Measurements from ENCODE around the gene SLC27A5. TPM values are rescaled to one million over a fixed set of nuclear protein-coding genes. Genes with fewer than 3 reads are reported as not detected.

The SLC27A5 gene
- total RNA-seq, 3 donors from 2014 or later (not counting 1 experiment from before 2014, with no cell fraction given) = 4.6 to 7.0 (median 4.7) TPM

GRCh38 chr19:58500242-58500641 lies 11.6 kb downstream of the SLC27A5 start:
- Mint-ChIP-seq H3K36me3 (no peaks in the 10 kb centered on the region), H3K27ac (peak overlapping the region; percentile 88 to 97), H3K27me3 (ENCODE audit: low read depth in 2 of 2) (no peaks in the 10 kb centered on the region), H3K4me1 (peaks cover 14 to 18% of the 10 kb centered on the region in 2 donors), H3K4me3 (no peak overlapping the region), H3K9me3 (peaks cover 10 to 11% of the 10 kb centered on the region in 2 donors)
- Histone ChIP-seq H3K27me3 (ENCODE audit: control insufficient read depth, insufficient read depth, low read length) (no peaks in the 10 kb centered on the region), H3K4me1 (ENCODE audit: control insufficient read depth, insufficient read depth, low read length) (peaks cover 23% of the 10 kb centered on the region), H3K9me3 (ENCODE audit: control insufficient read depth, insufficient read depth, low read length) (peaks cover 6% of the 10 kb centered on the region), H3K36me3 (ENCODE audit: control insufficient read depth, insufficient read depth, low read length) (no peaks in the 10 kb centered on the region), H3K27ac (ENCODE audit: low read length) (peak overlapping the region; percentile 88), H3K4me3 (ENCODE audit: low read length) (no peak overlapping the region)
- no peak for TF ChIP-seq CTCF (IDR thresholded peaks at IDR 0.05)
- DNase-seq (peak in 1 of 2 donors; percentile 25), ATAC-seq (no peak)
- intact Hi-C loops (cut with micrococcal nuclease) = no loop called here
- WGBS (ENCODE audit: insufficient coverage) = 96% methylated on average over 14 of the region's 14 CpGs

DNA sequence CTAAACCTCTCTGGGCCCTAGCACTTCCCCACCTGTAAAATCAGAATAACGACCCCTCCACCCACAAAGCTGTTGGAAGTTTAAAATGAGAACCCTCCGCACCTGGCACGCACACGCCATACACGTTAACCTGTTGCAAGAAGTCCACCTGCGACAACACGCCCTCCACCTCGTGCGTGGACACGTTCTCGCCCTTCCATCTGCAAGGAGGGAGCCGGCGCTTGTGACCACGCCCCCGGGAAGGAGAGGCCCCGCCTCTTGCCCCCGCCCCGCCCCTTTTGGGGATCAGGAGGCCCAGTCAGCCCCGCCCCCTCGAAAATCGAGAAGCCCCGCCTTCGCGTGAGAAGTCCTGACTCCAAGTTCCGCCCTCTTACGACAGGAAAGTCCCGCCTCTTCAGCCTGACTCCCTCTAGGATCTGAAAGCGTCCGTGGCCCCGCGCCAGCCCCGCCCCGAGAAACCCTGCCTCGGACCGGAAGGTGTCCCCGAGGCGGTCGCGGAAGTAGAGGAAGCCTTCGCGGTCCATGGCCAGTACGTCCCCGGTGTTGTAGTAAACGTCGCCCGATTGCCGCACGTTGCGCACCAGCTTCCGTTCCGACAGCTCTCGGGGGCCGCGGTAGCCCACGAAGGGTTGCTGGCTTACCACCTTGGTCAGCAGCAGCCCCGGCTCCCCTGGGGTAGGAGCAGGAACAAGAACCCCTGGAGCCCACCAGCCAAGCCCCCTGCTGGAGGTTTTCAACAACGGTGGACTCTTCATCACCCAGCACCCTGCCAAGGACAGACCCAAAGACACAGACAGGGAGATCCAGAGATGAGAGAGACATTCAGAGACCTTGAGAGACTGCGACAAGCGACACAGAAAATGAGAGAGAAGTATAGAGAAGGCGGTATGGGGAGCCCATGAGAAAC lies 12.5 kb downstream of the SLC27A5 start:
- DNase-seq (peak; percentile 85 to 96), ATAC-seq (peak; percentile 88 to 93 (median 89))
- H3K36me3 Mint-ChIP-seq = no peaks in the 10 kb centered on the region
- TF ChIP-seq CTCF (IDR thresholded peaks at IDR 0.05) = peak; percentile 23
- no peaks in the 10 kb centered on the region for H3K27me3 ChIP-seq (ENCODE audit: control insufficient read depth, insufficient read depth, low read length)
- peaks cover 10 to 11% of the 10 kb centered on the region in 2 donors for H3K9me3 Mint-ChIP-seq
- peaks cover 23% of the 10 kb centered on the region for H3K4me1 ChIP-seq (ENCODE audit: control insufficient read depth, insufficient read depth, low read length)
- peaks cover 14 to 18% of the 10 kb centered on the region in 2 donors for H3K4me1 Mint-ChIP-seq
- no peaks in the 10 kb centered on the region for H3K36me3 ChIP-seq (ENCODE audit: control insufficient read depth, insufficient read depth, low read length)
- H3K27ac Mint-ChIP-seq = peak overlapping the region; percentile 88 to 97
- H3K4me3 Mint-ChIP-seq = peak overlapping the region; percentile 91
- 2% methylated on average over 60 of the region's 60 CpGs for WGBS (ENCODE audit: insufficient coverage)
- H3K9me3 ChIP-seq (ENCODE audit: control insufficient read depth, insufficient read depth, low read length) = peaks cover 6% of the 10 kb centered on the region
- H3K4me3 ChIP-seq (ENCODE audit: low read length) = peak overlapping the region; percentile 74
- intact Hi-C loops (cut with micrococcal nuclease) = loop anchor here (1.0 kb wide), 3 partner anchors 20 to 45 kb away; partner anchors contain the start of genes TRIM28, ZBTB45 and ZNF446
- peak overlapping the region; percentile 88 for H3K27ac ChIP-seq (ENCODE audit: low read length)
- H3K27me3 Mint-ChIP-seq (ENCODE audit: low read depth in 2 of 2) = no peaks in the 10 kb centered on the region

DNA sequence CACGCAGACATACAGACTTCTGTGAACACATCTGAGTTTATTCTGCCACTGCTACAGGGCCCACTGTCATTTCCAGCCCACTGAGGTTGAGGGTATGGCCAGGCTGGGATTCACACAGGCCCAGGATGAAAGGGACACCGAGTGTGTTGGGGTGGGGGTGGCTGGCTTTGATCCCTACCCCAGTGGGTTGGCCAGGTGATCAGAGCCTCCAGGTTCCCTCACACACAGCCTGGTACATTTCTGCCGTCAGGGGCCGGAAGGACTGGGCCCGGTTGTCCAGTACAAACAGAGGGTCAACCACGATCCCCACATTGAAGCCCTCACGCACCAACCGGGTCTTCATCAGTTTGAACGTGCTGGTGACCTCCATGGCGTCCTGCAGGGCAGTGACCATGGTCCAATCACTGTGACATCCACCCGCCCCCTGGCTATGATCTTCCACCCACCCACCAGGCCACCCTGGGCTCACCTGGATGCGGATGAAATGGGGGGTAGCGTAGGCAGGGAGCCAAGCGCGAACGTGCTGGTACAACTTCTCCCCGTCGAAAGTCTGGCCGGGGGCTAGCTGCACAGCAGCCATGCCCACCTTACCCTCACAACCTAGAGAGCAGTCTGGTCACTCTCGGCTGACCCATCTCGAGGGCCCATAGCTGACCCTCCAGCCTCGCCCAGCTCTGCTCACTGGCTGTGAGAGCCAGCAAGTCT lies 13.3 kb downstream of the SLC27A5 start:
- no peaks in the 10 kb centered on the region for H3K27me3 Mint-ChIP-seq (ENCODE audit: low read depth in 2 of 2)
- ATAC-seq = no peak
- peak overlapping the region; percentile 88 to 97 for H3K27ac Mint-ChIP-seq

More for the DNA sequence above, 13.3 kb downstream of the SLC27A5 start:
- intact Hi-C loops (cut with micrococcal nuclease) = loop anchor here (1.0 kb wide), 3 partner anchors 21 to 46 kb away; partner anchors contain the start of genes TRIM28, ZBTB45 and ZNF446
- DNase-seq = no peak
- TF ChIP-seq CTCF (IDR thresholded peaks at IDR 0.05) = no peak
- Mint-ChIP-seq H3K36me3 (no peaks in the 10 kb centered on the region), H3K4me3 (peak overlapping the region; percentile 91), H3K9me3 (peaks cover 10 to 11% of the 10 kb centered on the region in 2 donors), H3K4me1 (peaks cover 14 to 18% of the 10 kb centered on the region in 2 donors)
- Histone ChIP-seq H3K36me3 (ENCODE audit: control insufficient read depth, insufficient read depth, low read length) (no peaks in the 10 kb centered on the region), H3K4me3 (ENCODE audit: low read length) (peak overlapping the region; percentile 74), H3K27me3 (ENCODE audit: control insufficient read depth, insufficient read depth, low read length) (no peaks in the 10 kb centered on the region), H3K27ac (ENCODE audit: low read length) (peak overlapping the region; percentile 88), H3K4me1 (ENCODE audit: control insufficient read depth, insufficient read depth, low read length) (peaks cover 23% of the 10 kb centered on the region), H3K9me3 (ENCODE audit: control insufficient read depth, insufficient read depth, low read length) (peaks cover 6% of the 10 kb centered on the region)
- 64% methylated on average over 22 of the region's 22 CpGs for WGBS (ENCODE audit: insufficient coverage)

All from natural killer cell (primary cell).